Loucy (cell line): ENCODE data around the gene GPC5.

ENCODE experiments used
- H2AFZ ChIP-seq: fragments of 200-600 bp; sonication (generic); 2 replicates; pipeline ENCODE4 v1.6.0; 2016; ENCODE audit warnings: antibody characterized with exemption, mild to moderate bottlenecking, low read length, moderate library complexity
- H3F3A ChIP-seq: fragments of 200-600 bp; 2 replicates; pipeline ENCODE4 v1.6.0; 2016; ENCODE audit warnings: antibody characterized with exemption, low read depth, mild to moderate bottlenecking
- H3K27me3 ChIP-seq: fragments of 200-600 bp; sonication (generic); 2 replicates; pipeline ENCODE4 v1.6.1; 2014; ENCODE audit warnings: low read length, mild to moderate bottlenecking; ENCODE audit not compliant: insufficient read depth, poor library complexity, severe bottlenecking
- H3K36me3 ChIP-seq: fragments of 200-600 bp; sonication (generic); 2 replicates; pipeline ENCODE4 v1.6.1; 2016; ENCODE audit warnings: low read length; ENCODE audit not compliant: insufficient read depth
- H3K4me1 ChIP-seq: fragments of 200-600 bp; sonication (generic); 2 replicates; pipeline ENCODE4 v1.5.1; 2014; ENCODE audit warnings: low read length, mild to moderate bottlenecking; ENCODE audit not compliant: insufficient read depth, poor library complexity, severe bottlenecking
- H3K4me2 ChIP-seq: fragments of 200-600 bp; sonication (generic); 2 replicates; pipeline ENCODE4 v1.6.0; 2014; ENCODE audit warnings: antibody characterized with exemption, low read length, low read depth, mild to moderate bottlenecking; ENCODE audit not compliant: poor library complexity, severe bottlenecking
- H3K4me3 ChIP-seq: fragments of 200-600 bp; sonication (generic); 2 replicates; pipeline ENCODE4 v1.5.1; 2014; ENCODE audit warnings: low read length, mild to moderate bottlenecking, mixed read lengths; ENCODE audit not compliant: poor library complexity, severe bottlenecking
- H3K79me2 ChIP-seq: fragments of 200-600 bp; sonication (generic); 2 replicates; pipeline ENCODE4 v1.6.1; 2014; ENCODE audit warnings: low read length; ENCODE audit not compliant: insufficient read depth
- H3K9ac ChIP-seq: fragments of 200-600 bp; sonication (generic); 2 replicates; pipeline ENCODE4 v1.6.0; 2014; ENCODE audit warnings: mild to moderate bottlenecking, low read depth, low read length, moderate library complexity; ENCODE audit not compliant: poor library complexity, severe bottlenecking
- H3K9me2 ChIP-seq: fragments of 200-600 bp; sonication (generic); replicated peaks from 2 replicates; pipeline ENCODE4 v1.6.1; 2016; ENCODE audit warnings: low read depth, low read length, mixed read lengths
- H3K9me3 ChIP-seq: fragments of 200-600 bp; sonication (generic); 2 replicates; pipeline ENCODE4 v1.6.1; 2014; ENCODE audit warnings: mild to moderate bottlenecking, antibody characterized with exemption, low read length, low read depth; ENCODE audit not compliant: insufficient read depth
- H4K20me1 ChIP-seq: fragments of 200-600 bp; sonication (generic); 2 replicates; pipeline ENCODE4 v1.6.0; 2014; ENCODE audit warnings: antibody characterized with exemption, low read length, mild to moderate bottlenecking; ENCODE audit not compliant: insufficient read depth, poor library complexity, severe bottlenecking
- EZH2phosphoT487 ChIP-seq: fragments of 200-600 bp; IDR thresholded peaks from 2 replicates; pipeline ENCODE4 v1.6.1; 2018; ENCODE audit warnings: antibody characterized with exemption, mild to moderate bottlenecking, moderate library complexity, borderline replicate concordance
- TF ChIP-seq, protein P1 (sequence below): fragments of 200-600 bp; sonication (generic); conservative IDR thresholded peaks from 2 replicates; pipeline ENCODE4 v1.5.1; 2014; ENCODE audit warnings: mild to moderate bottlenecking, antibody characterized with exemption, low read length

The GPC5 gene

DNA sequence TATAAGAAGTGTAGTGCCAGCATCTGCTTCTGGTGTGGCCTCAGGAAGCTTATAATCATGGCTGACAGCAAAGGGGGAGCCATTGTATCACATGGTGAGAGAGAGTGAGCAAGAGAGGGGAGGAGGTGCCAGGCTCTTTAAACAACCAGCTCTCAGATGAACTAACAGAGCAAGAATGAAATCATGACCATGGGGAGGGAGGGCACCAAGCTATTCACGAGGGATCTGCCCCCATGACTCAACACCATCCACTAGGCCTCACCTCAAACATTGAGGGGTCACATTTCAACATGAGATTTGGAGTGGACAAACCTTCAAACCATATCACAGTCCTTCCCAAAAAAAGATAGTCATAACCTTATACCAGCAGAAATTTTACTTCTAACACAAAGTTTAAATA, 174.0 kb downstream of the GPC5 start:
- Histone ChIP-seq H3K4me3 (no peak overlapping the region), H3K4me2 (no peak overlapping the region), H3K36me3 (no peaks in the 10 kb centered on the region), H3K9me2 (no peaks in the 10 kb centered on the region), H2AFZ (no peak overlapping the region), H3K9me3 (no peaks in the 10 kb centered on the region), H3K27me3 (no peaks in the 10 kb centered on the region), H3K9ac (no peak overlapping the region), H3K79me2 (no peaks in the 10 kb centered on the region), H4K20me1 (no peaks in the 10 kb centered on the region), H3K4me1 (no peaks in the 10 kb centered on the region), H3F3A (no peaks in the 10 kb centered on the region)
- TF ChIP-seq, protein P1, sequence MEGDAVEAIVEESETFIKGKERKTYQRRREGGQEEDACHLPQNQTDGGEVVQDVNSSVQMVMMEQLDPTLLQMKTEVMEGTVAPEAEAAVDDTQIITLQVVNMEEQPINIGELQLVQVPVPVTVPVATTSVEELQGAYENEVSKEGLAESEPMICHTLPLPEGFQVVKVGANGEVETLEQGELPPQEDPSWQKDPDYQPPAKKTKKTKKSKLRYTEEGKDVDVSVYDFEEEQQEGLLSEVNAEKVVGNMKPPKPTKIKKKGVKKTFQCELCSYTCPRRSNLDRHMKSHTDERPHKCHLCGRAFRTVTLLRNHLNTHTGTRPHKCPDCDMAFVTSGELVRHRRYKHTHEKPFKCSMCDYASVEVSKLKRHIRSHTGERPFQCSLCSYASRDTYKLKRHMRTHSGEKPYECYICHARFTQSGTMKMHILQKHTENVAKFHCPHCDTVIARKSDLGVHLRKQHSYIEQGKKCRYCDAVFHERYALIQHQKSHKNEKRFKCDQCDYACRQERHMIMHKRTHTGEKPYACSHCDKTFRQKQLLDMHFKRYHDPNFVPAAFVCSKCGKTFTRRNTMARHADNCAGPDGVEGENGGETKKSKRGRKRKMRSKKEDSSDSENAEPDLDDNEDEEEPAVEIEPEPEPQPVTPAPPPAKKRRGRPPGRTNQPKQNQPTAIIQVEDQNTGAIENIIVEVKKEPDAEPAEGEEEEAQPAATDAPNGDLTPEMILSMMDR: no peak
- no peak for TF ChIP-seq EZH2phosphoT487

DNA sequence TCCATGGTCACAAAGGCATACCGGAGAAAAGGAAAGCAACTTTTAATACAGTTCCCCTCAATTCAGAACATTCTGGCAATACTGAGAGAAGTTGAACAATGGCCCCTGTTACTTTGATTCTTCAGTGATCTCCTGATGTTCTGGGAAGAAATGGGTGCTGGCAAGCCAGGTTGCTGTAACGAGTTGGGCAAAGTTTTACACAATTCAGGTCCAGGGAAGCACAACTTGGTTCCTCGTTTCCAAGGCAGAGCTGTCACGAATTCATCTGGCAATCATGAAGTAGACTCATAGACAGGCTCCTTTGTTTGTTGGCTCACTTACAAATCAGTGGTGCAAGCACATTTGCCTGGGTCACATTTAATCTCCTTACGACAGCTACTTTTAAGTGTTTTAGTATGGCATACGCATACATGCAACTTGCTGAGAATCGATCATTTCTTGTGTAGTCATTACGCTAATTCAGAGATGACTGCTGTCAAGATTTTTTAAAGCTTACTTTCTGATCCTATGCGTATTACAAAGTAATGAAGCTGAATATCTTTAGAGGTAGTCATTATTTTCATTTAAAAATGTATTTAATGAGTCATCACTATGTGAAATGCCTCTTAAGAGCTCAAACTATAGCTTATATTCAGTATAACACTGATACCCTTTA, 174.7 kb downstream of the GPC5 start:
- no peaks in the 10 kb centered on the region for H3K4me1 ChIP-seq
- no peak overlapping the region for H3K4me2 ChIP-seq
- H3K79me2 ChIP-seq: no peaks in the 10 kb centered on the region
- H3F3A ChIP-seq: no peaks in the 10 kb centered on the region
- H3K27me3 ChIP-seq: no peaks in the 10 kb centered on the region
- no peak overlapping the region for H2AFZ ChIP-seq
- no peaks in the 10 kb centered on the region for H3K9me2 ChIP-seq
- no peaks in the 10 kb centered on the region for H4K20me1 ChIP-seq
- no peak for TF ChIP-seq EZH2phosphoT487
- TF ChIP-seq, protein P1: no peak
- H3K9me3 ChIP-seq: no peaks in the 10 kb centered on the region
- H3K4me3 ChIP-seq: no peak overlapping the region
- no peak overlapping the region for H3K9ac ChIP-seq
- no peaks in the 10 kb centered on the region for H3K36me3 ChIP-seq

DNA sequence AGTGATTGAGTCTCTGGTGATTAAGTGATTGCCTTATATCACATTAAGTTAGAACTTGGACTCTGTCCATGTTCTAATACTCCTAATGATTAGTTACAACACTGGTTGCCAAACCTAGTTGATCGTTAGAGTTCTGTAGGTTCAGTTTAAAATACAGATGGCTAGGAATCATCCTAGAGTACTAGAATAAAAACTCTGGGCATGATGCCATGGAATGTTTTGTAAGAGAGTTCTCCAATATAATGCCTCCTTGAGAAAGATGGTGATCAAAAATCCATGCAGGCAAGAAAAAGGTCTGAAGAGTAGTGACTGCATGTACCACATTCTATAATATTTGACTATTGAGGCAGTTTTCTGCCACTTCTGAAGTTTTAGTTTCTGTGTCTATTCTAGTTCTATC, 176.3 kb downstream of the GPC5 start:
- no peaks in the 10 kb centered on the region for H3K4me1 ChIP-seq
- no peaks in the 10 kb centered on the region for H3K79me2 ChIP-seq
- no peaks in the 10 kb centered on the region for H4K20me1 ChIP-seq
- H3K4me2 ChIP-seq: no peak overlapping the region
- no peaks in the 10 kb centered on the region for H3K36me3 ChIP-seq
- H3K9me2 ChIP-seq: no peaks in the 10 kb centered on the region
- H3K9ac ChIP-seq: no peak overlapping the region
- H3K9me3 ChIP-seq: no peaks in the 10 kb centered on the region
- H2AFZ ChIP-seq: no peak overlapping the region
- no peak overlapping the region for H3K4me3 ChIP-seq
- H3F3A ChIP-seq: no peaks in the 10 kb centered on the region
- TF ChIP-seq, protein P1: no peak
- no peak for TF ChIP-seq EZH2phosphoT487
- H3K27me3 ChIP-seq: no peaks in the 10 kb centered on the region
